Muscle layer of duodenum (tissue), 2 donors: ENCODE measurements around the gene BATF.

Source experiments
- H3K27ac ChIP-seq: one replicate; pipeline ENCODE4 v1.7.0; 2013; ENCODE audit warnings: mild to moderate bottlenecking, low read length
- H3K27me3 ChIP-seq: one replicate; pipeline ENCODE4 v1.7.0; 2013; ENCODE audit warnings: low read depth, mild to moderate bottlenecking, control low read depth, low read length
- H3K36me3 ChIP-seq, 2 donors: one replicate each; pipeline ENCODE4 v1.7.0; 2013; ENCODE audit warnings: low read length in 2 of 2, control low read depth in 1 of 2, mild to moderate bottlenecking in 1 of 2; ENCODE audit not compliant: insufficient read depth in 2 of 2, control insufficient read depth in 1 of 2
- H3K4me1 ChIP-seq, 2 donors: one replicate each; pipeline ENCODE4 v1.7.0; 2013; ENCODE audit warnings: low read length in 2 of 2, mild to moderate bottlenecking in 2 of 2, control low read depth in 1 of 2, moderate library complexity in 1 of 2; ENCODE audit not compliant: insufficient read depth in 2 of 2, control insufficient read depth in 1 of 2
- H3K4me3 ChIP-seq, 2 donors: one replicate each; pipeline ENCODE4 v1.7.0; 2013; ENCODE audit warnings: low read length in 2 of 2, low read depth in 1 of 2, mild to moderate bottlenecking in 1 of 2
- H3K9me3 ChIP-seq, 2 donors: one replicate each; pipeline ENCODE4 v1.7.0; 2013; ENCODE audit warnings: low read length in 2 of 2, control low read depth in 1 of 2, mild to moderate bottlenecking in 1 of 2; ENCODE audit not compliant: control insufficient read depth in 1 of 2
- donor health status: healthy.

The BATF gene

GRCh38 chr14:75553157-75553556, 30.9 kb downstream of the BATF start:
- peaks cover 0 to 11% of the 10 kb centered on the region in 2 donors for H3K4me1 ChIP-seq
- H3K9me3 ChIP-seq: peaks cover 0 to 4% of the 10 kb centered on the region in 2 donors
- no peaks in the 10 kb centered on the region for H3K36me3 ChIP-seq
- no peaks in the 10 kb centered on the region for H3K27me3 ChIP-seq
- no peak overlapping the region for H3K27ac ChIP-seq
- H3K4me3 ChIP-seq: no peak overlapping the region

GRCh38 chr14:75553761-75554364, 31.6 kb downstream of the BATF start:
- Histone ChIP-seq H3K4me3 (no peak overlapping the region), H3K27me3 (no peaks in the 10 kb centered on the region), H3K27ac (no peak overlapping the region), H3K4me1 (peaks cover 0 to 11% of the 10 kb centered on the region in 2 donors), H3K9me3 (peaks cover 0 to 4% of the 10 kb centered on the region in 2 donors), H3K36me3 (no peaks in the 10 kb centered on the region)

GRCh38 chr14:75554482-75554881, 32.2 kb downstream of the BATF start:
- peaks cover 0 to 11% of the 10 kb centered on the region in 2 donors for H3K4me1 ChIP-seq
- no peak overlapping the region for H3K4me3 ChIP-seq
- no peak overlapping the region for H3K27ac ChIP-seq
- H3K27me3 ChIP-seq: no peaks in the 10 kb centered on the region
- no peaks in the 10 kb centered on the region for H3K36me3 ChIP-seq
- peaks cover 0 to 4% of the 10 kb centered on the region in 2 donors for H3K9me3 ChIP-seq

- Histone ChIP-seq H3K36me3 (no peaks in the 10 kb centered on the region), H3K9me3 (peaks cover 0 to 4% of the 10 kb centered on the region in 2 donors), H3K4me1 (peaks cover 0 to 6% of the 10 kb centered on the region in 2 donors), H3K27me3 (no peaks in the 10 kb centered on the region), H3K4me3 (no peak overlapping the region), H3K27ac (no peak overlapping the region)
Measured at GRCh38 chr14:75558440-75558839, 36.2 kb downstream of the BATF start.

- Histone ChIP-seq H3K36me3 (no peaks in the 10 kb centered on the region), H3K27ac (no peak overlapping the region), H3K27me3 (no peaks in the 10 kb centered on the region), H3K4me1 (peaks cover 0 to 6% of the 10 kb centered on the region in 2 donors), H3K4me3 (no peak overlapping the region), H3K9me3 (peaks cover 0 to 4% of the 10 kb centered on the region in 2 donors)
Measured at GRCh38 chr14:75559045-75559444, 36.8 kb downstream of the BATF start.

- Histone ChIP-seq H3K36me3 (no peaks in the 10 kb centered on the region), H3K27ac (no peak overlapping the region), H3K27me3 (no peaks in the 10 kb centered on the region), H3K9me3 (peaks cover 0 to 4% of the 10 kb centered on the region in 2 donors), H3K4me1 (peaks cover 0 to 6% of the 10 kb centered on the region in 2 donors), H3K4me3 (no peak overlapping the region)
Measured at GRCh38 chr14:75559451-75560222, 37.4 kb downstream of the BATF start.

- Histone ChIP-seq H3K4me3 (no peak overlapping the region), H3K27me3 (no peaks in the 10 kb centered on the region), H3K9me3 (peaks cover 0 to 4% of the 10 kb centered on the region in 2 donors), H3K27ac (no peak overlapping the region), H3K36me3 (no peaks in the 10 kb centered on the region), H3K4me1 (peaks cover 0 to 6% of the 10 kb centered on the region in 2 donors)
Measured at GRCh38 chr14:75561013-75561432, 38.8 kb downstream of the BATF start.

- Histone ChIP-seq H3K4me3 (no peak overlapping the region), H3K36me3 (no peaks in the 10 kb centered on the region), H3K27ac (no peak overlapping the region), H3K4me1 (peaks cover 0 to 6% of the 10 kb centered on the region in 2 donors), H3K27me3 (no peaks in the 10 kb centered on the region), H3K9me3 (peaks cover 0 to 3% of the 10 kb centered on the region in 2 donors)
Measured at GRCh38 chr14:75562089-75562488, 39.8 kb downstream of the BATF start.

GRCh38 chr14:75562489-75562888, 40.2 kb downstream of the BATF start:
- Histone ChIP-seq H3K4me3 (no peak overlapping the region), H3K27ac (no peak overlapping the region), H3K27me3 (no peaks in the 10 kb centered on the region), H3K4me1 (peaks cover 0 to 6% of the 10 kb centered on the region in 2 donors), H3K36me3 (no peaks in the 10 kb centered on the region), H3K9me3 (no peaks in the 10 kb centered on the region)

- no peak overlapping the region for H3K27ac ChIP-seq
- H3K4me3 ChIP-seq: no peak overlapping the region
- no peaks in the 10 kb centered on the region for H3K9me3 ChIP-seq
- H3K27me3 ChIP-seq: no peaks in the 10 kb centered on the region
- no peaks in the 10 kb centered on the region for H3K36me3 ChIP-seq
- peaks cover 0 to 6% of the 10 kb centered on the region in 2 donors for H3K4me1 ChIP-seq
Measured at GRCh38 chr14:75563931-75564330, 41.7 kb downstream of the BATF start.

- Histone ChIP-seq H3K4me3 (no peak overlapping the region), H3K27ac (no peak overlapping the region), H3K36me3 (no peaks in the 10 kb centered on the region)
Measured at GRCh38 chr14:75565056-75565455, 42.8 kb downstream of the BATF start.

More at GRCh38 chr14:75565056-75565455, 42.8 kb downstream of the BATF start:
- Histone ChIP-seq H3K4me1 (peaks cover 0 to 6% of the 10 kb centered on the region in 2 donors), H3K27me3 (no peaks in the 10 kb centered on the region), H3K9me3 (no peaks in the 10 kb centered on the region)
